Epithelial cell of proximal tubule (primary cell): ENCODE data around the gene COQ10A. TPM values are rescaled to one million over a fixed set of nuclear protein-coding genes. Genes with fewer than 3 reads are reported as not detected.

Experiments
- DNase-seq: peaks from one replicate; pipeline ENCODE4 v3.0.0-alpha.2; 2011; ENCODE audit warnings: low read depth
- H3K4me3 ChIP-seq: 2 replicates; pipeline ENCODE4 v1.5.1; 2011; ENCODE audit warnings: low read depth, mild to moderate bottlenecking, low read length
- total RNA-seq: library from RNA; depleted of rRNA; stranded (reverse); fragments of >200 nt; gene quantifications from 2 replicates; pipeline ENCODE4 v1.2.3, GENCODE V29; 2015
- TF ChIP-seq, protein P1 (sequence below): conservative IDR thresholded peaks from 2 replicates; pipeline ENCODE4 v1.5.1; 2012; ENCODE audit warnings: low read depth, mild to moderate bottlenecking, low read length

COQ10A gene
- total RNA-seq, 1 donor from 2014 or later, result 18.8 TPM

DNA sequence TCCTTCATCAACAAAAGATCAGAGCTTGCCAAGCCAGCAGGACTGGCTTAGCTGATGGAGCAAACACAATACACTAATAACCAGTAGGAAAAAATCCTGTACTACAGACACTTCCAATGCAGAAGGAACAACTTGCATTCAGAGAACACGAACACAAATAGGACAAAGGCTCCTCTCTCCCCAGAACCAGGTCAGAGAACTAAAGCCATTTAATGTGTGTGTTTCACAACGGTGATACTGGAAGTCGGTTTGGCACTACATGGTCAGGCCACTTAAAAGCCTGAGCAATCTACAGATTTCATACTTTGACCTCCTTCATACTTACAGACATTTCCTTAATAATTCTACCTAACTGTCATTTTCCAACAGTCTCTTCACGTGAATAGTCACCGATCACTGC lies 27.1 kb downstream of the COQ10A start:
- H3K4me3 ChIP-seq, result no peak overlapping the region
- no peak for DNase-seq
- TF ChIP-seq, protein P1, sequence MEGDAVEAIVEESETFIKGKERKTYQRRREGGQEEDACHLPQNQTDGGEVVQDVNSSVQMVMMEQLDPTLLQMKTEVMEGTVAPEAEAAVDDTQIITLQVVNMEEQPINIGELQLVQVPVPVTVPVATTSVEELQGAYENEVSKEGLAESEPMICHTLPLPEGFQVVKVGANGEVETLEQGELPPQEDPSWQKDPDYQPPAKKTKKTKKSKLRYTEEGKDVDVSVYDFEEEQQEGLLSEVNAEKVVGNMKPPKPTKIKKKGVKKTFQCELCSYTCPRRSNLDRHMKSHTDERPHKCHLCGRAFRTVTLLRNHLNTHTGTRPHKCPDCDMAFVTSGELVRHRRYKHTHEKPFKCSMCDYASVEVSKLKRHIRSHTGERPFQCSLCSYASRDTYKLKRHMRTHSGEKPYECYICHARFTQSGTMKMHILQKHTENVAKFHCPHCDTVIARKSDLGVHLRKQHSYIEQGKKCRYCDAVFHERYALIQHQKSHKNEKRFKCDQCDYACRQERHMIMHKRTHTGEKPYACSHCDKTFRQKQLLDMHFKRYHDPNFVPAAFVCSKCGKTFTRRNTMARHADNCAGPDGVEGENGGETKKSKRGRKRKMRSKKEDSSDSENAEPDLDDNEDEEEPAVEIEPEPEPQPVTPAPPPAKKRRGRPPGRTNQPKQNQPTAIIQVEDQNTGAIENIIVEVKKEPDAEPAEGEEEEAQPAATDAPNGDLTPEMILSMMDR, result no peak

- DNase-seq, result no peak
- TF ChIP-seq, protein P1, result no peak
- no peak overlapping the region for H3K4me3 ChIP-seq
Measured at GRCh38 chr12:56296295-56296694, 29.6 kb downstream of the COQ10A start.

GRCh38 chr12:56297400-56297799 lies 30.7 kb downstream of the COQ10A start:
- DNase-seq, result no peak
- TF ChIP-seq, protein P1, result no peak
- no peak overlapping the region for H3K4me3 ChIP-seq

DNA sequence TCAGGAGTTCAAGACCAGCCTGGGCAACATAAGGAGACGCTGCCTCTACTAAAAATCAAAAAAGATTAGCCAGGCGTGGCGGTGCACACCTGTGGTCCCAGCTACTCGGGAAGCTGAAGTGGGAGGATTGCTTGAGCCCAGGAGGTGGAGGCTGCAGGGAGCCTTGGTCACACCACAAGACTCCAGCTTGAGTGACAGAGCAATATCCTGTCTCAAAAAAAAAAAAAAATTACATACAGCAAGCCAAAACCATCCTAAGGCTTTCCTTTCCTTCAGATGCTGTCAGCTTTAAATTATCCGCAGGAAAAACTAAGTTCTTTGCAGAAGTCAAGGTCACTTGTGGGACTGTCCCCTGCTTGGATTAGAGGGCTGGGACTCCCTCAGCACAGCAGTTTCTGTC lies 32.1 kb downstream of the COQ10A start:
- no peak for DNase-seq
- H3K4me3 ChIP-seq, result peak overlapping the region; percentile 69
- TF ChIP-seq, protein P1, result no peak

GRCh38 chr12:56299308-56299852 lies 32.6 kb downstream of the COQ10A start:
- H3K4me3 ChIP-seq, result peak overlapping the region; percentile 69
- TF ChIP-seq, protein P1, result no peak
- DNase-seq, result no peak

DNA sequence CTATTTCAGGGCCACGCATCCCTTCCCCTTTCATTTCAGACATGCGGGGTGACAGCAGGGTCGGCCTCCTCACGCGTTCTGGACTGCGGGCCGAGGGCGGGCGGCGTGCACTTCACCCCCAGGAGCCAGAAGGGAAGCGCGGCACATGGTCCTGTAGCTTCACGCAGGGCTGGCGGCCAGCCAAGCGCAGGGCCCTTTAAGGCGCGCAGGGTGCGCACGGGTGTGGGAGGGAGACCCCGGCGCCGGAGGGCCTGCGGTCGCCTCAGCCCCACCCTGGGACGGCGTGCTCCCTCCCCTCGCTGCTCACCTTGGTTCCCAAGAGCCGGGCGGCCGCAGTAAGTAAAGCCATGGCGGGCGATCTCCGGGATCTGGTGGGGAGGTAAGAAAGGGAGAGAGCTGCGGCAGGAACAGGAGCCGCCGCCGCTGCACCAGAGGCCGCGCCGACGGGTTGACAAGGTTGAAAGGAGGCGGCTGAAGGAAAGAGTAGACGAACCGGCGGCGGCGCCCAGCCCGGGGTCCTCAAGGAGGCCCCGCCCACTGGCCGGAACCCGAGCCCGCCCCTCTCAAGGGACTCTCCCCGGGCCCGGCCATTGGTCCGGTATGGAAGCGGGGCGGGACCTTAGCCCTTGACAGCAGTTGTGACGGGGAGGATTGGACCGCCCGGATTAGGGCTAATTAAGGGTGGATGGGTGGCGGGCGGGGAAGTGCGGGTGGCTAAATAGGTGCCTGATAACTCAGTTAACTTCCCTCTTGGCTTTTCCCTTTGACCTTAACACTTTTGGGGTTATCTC lies 33.3 kb downstream of the COQ10A start, which contains the start of gene CS:
TSS of gene CS (minus strand) at position 478 of the 791 bp plus-strand sequence. CDS start at position 349, 129 bp downstream.
- DNase-seq, result peak; percentile 62
- H3K4me3 ChIP-seq, result peak within 1 kb of the TSS; percentile 69
- TF ChIP-seq, protein P1, result no peak
